Choroid plexus epithelial cell (primary cell): ENCODE measurements around the gene MCC.

ENCODE experiments used
- DNase-seq: peaks from one replicate; pipeline ENCODE4 v3.0.0-alpha.2; 2010; ENCODE audit warnings: low read depth
- H3K4me3 ChIP-seq: 2 replicates; pipeline ENCODE4 v1.5.1; 2011; ENCODE audit warnings: low read depth, mild to moderate bottlenecking, control low read depth, low read length, moderate library complexity
- TF ChIP-seq, protein P1 (sequence below): conservative IDR thresholded peaks from 2 replicates; pipeline ENCODE4 v1.5.1; 2011; ENCODE audit warnings: low read depth, mild to moderate bottlenecking, control low read depth, inconsistent platforms, low read length, moderate library complexity

Gene MCC

DNA sequence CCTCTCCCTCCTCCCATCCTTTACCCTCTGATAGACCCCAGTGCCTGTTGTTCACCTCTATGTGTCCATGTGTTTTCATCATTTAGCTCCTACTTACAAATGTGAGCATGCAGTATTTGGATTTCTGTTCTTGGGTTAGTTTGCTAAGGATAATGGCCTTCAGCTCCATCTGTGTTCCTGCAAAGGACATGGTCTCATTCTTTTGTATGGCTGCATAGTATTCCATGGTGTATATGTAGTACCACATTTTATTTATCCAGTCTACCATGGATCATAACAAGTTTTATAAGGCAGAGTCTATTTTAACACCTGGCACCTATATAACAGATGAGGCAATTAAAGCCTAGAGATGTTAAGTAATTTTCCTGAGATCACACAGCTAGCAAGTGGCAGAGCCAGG is 32.6 kb upstream of the MCC start:
- TF ChIP-seq, protein P1, sequence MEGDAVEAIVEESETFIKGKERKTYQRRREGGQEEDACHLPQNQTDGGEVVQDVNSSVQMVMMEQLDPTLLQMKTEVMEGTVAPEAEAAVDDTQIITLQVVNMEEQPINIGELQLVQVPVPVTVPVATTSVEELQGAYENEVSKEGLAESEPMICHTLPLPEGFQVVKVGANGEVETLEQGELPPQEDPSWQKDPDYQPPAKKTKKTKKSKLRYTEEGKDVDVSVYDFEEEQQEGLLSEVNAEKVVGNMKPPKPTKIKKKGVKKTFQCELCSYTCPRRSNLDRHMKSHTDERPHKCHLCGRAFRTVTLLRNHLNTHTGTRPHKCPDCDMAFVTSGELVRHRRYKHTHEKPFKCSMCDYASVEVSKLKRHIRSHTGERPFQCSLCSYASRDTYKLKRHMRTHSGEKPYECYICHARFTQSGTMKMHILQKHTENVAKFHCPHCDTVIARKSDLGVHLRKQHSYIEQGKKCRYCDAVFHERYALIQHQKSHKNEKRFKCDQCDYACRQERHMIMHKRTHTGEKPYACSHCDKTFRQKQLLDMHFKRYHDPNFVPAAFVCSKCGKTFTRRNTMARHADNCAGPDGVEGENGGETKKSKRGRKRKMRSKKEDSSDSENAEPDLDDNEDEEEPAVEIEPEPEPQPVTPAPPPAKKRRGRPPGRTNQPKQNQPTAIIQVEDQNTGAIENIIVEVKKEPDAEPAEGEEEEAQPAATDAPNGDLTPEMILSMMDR: no peak
- DNase-seq: no peak
- no peak overlapping the region for H3K4me3 ChIP-seq

DNA sequence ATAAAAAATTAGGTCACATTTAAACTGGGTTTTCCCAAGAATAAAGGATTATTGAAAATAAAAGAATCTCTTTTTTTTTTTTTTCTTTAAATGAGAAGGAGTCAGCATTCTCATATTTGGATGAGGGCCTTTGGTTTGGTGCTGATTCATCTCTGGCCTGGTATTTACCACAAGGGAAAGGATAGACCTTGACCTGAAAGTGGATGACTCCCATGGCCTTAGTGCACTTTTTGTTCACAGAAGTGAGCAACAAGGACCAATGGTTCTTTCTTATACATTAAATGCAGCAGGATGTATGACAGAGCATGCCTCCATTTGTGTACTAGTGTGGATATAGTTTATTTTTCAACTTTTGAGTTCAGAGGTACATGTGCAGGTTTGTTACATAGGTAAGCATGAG is 32.2 kb upstream of the MCC start:
- TF ChIP-seq, protein P1: no peak
- no peak overlapping the region for H3K4me3 ChIP-seq
- DNase-seq: peak; percentile 59

DNA sequence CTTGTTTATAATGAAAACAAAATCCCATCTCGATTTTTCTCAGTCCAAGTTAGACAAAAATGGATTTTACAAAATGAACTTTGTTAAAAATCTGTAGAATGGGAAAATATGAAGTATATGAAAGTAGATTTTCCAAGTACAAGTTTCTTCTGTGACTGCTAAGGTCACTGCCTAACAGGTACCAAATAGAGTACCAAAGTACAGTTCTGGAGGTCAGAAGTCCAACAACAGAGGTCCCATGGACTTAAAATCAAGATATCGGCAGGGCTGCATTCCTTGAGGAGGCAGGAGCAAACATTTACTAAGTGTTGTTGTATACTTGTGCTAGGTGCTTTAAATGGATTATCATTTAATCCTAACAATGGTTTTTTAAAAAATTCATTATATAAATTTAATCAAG is 31.2 kb upstream of the MCC start:
- DNase-seq: no peak
- H3K4me3 ChIP-seq: no peak overlapping the region
- TF ChIP-seq, protein P1: no peak

DNA sequence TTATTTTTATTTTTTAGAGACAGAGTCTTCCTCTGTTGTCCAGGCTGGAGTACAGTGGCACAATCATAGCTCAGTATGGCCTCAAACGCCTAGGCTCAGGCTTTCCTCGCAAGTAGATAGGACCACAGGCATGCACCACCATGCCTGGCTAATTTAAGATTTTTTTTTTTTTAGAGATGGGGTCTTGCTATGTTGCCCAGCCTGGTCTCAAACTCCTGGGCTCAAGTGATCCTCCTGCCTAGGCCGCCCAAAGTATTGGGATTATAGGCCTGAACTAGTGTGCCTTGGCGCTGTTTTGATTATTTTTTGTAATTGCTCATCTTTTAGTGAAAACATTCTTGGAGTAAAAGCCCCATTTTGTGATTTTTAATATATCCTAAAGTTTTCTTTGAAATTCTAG is 30.6 kb upstream of the MCC start:
- DNase-seq: no peak
- TF ChIP-seq, protein P1: no peak
- no peak overlapping the region for H3K4me3 ChIP-seq

DNA sequence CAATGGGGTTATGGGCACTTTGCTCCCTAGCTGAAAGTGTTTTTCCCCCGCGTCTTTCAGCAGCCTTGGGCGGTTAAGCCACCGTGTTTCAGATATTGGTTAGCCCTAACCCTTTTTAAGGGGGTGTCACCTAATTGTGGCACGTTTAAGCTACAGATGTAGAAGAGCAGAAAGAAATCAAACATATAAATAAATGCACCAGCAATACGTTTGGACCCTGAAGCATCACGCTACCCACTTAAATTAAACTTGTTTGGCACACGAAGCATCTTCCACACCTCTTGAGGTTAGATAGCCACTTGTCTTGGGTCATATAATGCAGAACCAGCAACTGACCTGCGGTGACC is 26.0 kb upstream of the MCC start:
- TF ChIP-seq, protein P1: no peak

DNA sequence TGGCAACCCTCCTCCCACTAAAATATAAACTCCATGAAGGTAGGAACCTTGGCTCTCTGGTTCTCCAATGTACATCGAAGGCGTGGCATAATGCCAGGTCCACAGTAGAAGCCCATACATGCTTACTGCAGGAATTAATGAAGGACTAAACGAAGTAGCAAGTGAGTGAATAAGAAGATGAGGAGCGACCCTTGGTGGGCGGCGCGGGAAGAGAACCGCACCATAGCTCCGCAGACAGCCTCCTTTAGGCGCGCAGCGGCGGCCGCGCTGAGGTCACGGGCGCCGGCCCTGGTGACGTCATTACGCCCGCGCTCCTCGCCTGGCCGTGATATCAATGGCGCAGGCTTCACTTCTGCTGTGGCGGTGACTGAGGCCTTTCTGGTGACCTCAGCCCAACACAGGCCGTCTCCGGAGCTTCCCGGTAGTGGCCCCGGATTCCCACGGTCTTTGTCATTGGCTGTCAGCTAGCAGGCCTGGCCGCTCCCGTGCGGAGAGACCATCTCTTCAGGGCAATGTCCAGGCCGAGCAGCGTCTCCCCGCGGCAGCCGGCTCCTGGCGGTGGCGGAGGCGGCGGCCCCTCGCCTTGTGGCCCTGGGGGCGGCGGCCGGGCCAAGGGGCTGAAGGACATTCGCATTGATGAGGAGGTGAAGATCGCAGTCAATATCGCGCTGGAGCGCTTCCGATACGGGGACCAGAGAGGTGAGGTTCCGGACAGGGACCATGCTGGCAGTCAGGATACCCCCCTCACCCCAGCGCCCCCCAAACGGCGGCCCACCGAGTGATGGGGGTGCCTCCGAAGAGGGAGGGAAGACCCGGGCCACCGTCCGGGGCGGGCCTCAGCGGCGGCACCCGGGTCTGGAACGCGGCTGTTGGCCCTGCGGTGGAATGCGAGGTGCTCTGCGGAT is 25.4 kb upstream of the MCC start, which contains the start of gene YTHDC2:
Gene YTHDC2 (plus strand): TSS at position 311 of the 905 bp plus-strand sequence. CDS start 202 bp downstream, at position 513.
- TF ChIP-seq, protein P1: peak; percentile 46
- peak; percentile 84 for DNase-seq
- H3K4me3 ChIP-seq: peak within 1 kb of the TSS; percentile 80

More for the DNA sequence above, 26.0 kb upstream of the MCC start:
- no peak for DNase-seq
- H3K4me3 ChIP-seq: peak overlapping the region; percentile 80

DNA sequence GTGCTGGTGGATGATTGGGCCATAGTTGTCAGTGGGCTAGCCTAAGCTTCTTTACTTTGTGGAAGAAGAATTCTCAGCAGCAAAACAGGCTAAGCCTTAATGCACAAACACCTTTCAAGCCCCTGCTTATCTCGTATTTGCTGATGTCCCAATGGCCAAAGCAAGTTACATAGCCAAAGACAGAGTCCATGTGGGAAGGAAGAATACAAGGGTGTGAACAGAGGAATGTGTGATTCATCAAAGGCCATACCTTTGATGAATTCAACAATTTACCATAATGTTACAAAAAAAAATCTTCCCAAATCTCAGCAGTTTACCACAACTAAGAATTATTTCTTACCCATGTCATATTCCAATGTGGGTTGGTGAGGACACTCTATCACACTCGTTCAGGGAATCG is 24.1 kb upstream of the MCC start:
- no peak for DNase-seq
- no peak overlapping the region for H3K4me3 ChIP-seq
- TF ChIP-seq, protein P1: no peak
